Endothelial cell of umbilical vein (primary cell): ENCODE results near the gene TRAF3IP1. TPM values are rescaled to one million over a fixed set of nuclear protein-coding genes. Genes with fewer than 3 reads are reported as not detected.
A peak's percentile ranks its signal among the peaks of the same experiment; 100 is the strongest.
"Not testable (repeated sequence)": the region's sequence is repeated elsewhere in the genome, so short reads cannot be mapped to it uniquely, and the experiment has no call there.

Experiments
- BruUV-seq: library from RNA; stranded (reverse); fragments of 400-500 nt; replicated peaks from 2 replicates; lab custom pipeline; 2021; lab: Mats Ljungman, UMichigan
- CTCF ChIA-PET: fragments of 300-600, 350-600 bp; sonication (Branson Sonifier 250); formaldehyde crosslinking; loops from one replicate; lab custom pipeline; 2021; ENCODE audit warnings: antibody characterized with exemption, inconsistent platforms; lab: Charles Lee
- POLR2A ChIA-PET: fragments of 300-600, 350-600 bp; sonication (Branson Sonifier 250); formaldehyde crosslinking; loops from one replicate; lab custom pipeline; 2021; ENCODE audit warnings: antibody characterized with exemption, inconsistent platforms; lab: Charles Lee
- DNase-seq: peaks from one replicate; pipeline ENCODE4 v3.0.0-alpha.2; 2011; ENCODE audit warnings: low read depth, low spot score
- FAIRE-seq: peaks from 2 replicates; lab custom pipeline; 2011; peaks lifted over from hg19 to GRCh38; lab: Jason Lieb, UNC
- H2AFZ ChIP-seq: 2 replicates; pipeline ENCODE4 v1.6.0; 2012; ENCODE audit warnings: low read depth, low read length, control low read depth, inconsistent platforms
- H3K27ac ChIP-seq: 2 replicates; pipeline ENCODE4 v1.5.1; 2011; ENCODE audit warnings: low read depth, mild to moderate bottlenecking, control low read depth, low read length, moderate library complexity; ENCODE audit not compliant: insufficient read depth
- H3K27me3 ChIP-seq, 2 experiments: 2 replicates each; pipeline versions ENCODE4 v1.6.0 to v1.6.1; 2011; ENCODE audit warnings: low read length in 2 of 2, mixed read lengths in 1 of 2; ENCODE audit not compliant: control insufficient read depth in 2 of 2, insufficient read depth in 2 of 2
- H3K36me3 ChIP-seq, 2 experiments: 2 replicates in 1 of 2; 3 replicates in 1 of 2; pipeline ENCODE4 v1.5.1; 2011; ENCODE audit warnings: low read length in 2 of 2, mild to moderate bottlenecking in 1 of 2, moderate library complexity in 1 of 2; ENCODE audit not compliant: control insufficient read depth in 2 of 2, insufficient read depth in 2 of 2; ENCODE audit errors: extremely low read depth in 1 of 2
- H3K4me1 ChIP-seq: 3 replicates; pipeline ENCODE4 v1.5.1; 2011; ENCODE audit warnings: mild to moderate bottlenecking, low read length; ENCODE audit not compliant: control insufficient read depth, insufficient read depth; ENCODE audit errors: extremely low read depth
- H3K4me2 ChIP-seq: 2 replicates; pipeline ENCODE4 v1.6.1; 2011; ENCODE audit warnings: low read length, control low read depth, mixed read lengths; ENCODE audit not compliant: insufficient read depth
- H3K4me3 ChIP-seq, 3 experiments: fragments of 200-600 bp in 1 of 3; sonication (generic), shearing (Covaris generic) in 1 of 3; replicated peaks in 1 of 3; 2 replicates each; pipeline ENCODE4 v1.5.1; 2011 to 2016; ENCODE audit warnings: control low read depth in 3 of 3, low read length in 3 of 3, mild to moderate bottlenecking in 2 of 3, inconsistent platforms in 1 of 3, low read depth in 1 of 3, moderate library complexity in 1 of 3; ENCODE audit not compliant: insufficient read depth in 1 of 3
- H3K79me2 ChIP-seq: 2 replicates; pipeline ENCODE4 v1.6.0; 2012; ENCODE audit warnings: low read length, inconsistent platforms; ENCODE audit not compliant: control insufficient read depth, insufficient read depth
- H3K9ac ChIP-seq: replicated peaks from 2 replicates; pipeline ENCODE3; 2011; ENCODE audit warnings: low read length, control low read depth; ENCODE audit not compliant: insufficient read depth; ENCODE audit errors: extremely low read depth
- H3K9me1 ChIP-seq: replicated peaks from 3 replicates; pipeline ENCODE4 v1.6.0; 2011; ENCODE audit warnings: mild to moderate bottlenecking, low read length; ENCODE audit not compliant: control insufficient read depth, insufficient read depth; ENCODE audit errors: extremely low read depth
- H3K9me3 ChIP-seq: replicated peaks from 2 replicates; pipeline ENCODE4 v1.5.1; 2012; ENCODE audit warnings: low read length, inconsistent platforms; ENCODE audit not compliant: control insufficient read depth, insufficient read depth
- H4K20me1 ChIP-seq: replicated peaks from 2 replicates; pipeline ENCODE3; 2011; ENCODE audit warnings: mild to moderate bottlenecking, low read length; ENCODE audit not compliant: control insufficient read depth, insufficient read depth; ENCODE audit errors: extremely low read depth
- MYC ChIP-seq: IDR thresholded peaks from one replicate; pipeline ENCODE4 v1.6.1; 2011; ENCODE audit warnings: mild to moderate bottlenecking, low read depth, low read length
- dilution Hi-C: fragments of 300-500 bp; cut with MboI; formaldehyde crosslinking; loops from one replicate; pipeline ENCODE4 v1.15.0; 2019; ENCODE audit warnings: low sequenced_read_pairs; ENCODE audit not compliant: extremely low pct_ligation_motif_present
- intact Hi-C: fragments of 100-400 bp; cut with micrococcal nuclease; formaldehyde crosslinking; loops from one replicate; pipeline ENCODE4 v1.10.0; 2022
- polyA plus RNA-seq, 4 experiments: library from polyadenylated mRNA; depleted of rRNA in 3 of 4; stranded (reverse) in 3 of 4; unstranded in 1 of 4; fragments of >200 nt; gene quantifications; 2 replicates each; pipeline versions ENCODE4 v1.2.1 to v1.2.3, GENCODE V29; 2011 to 2012; ENCODE audit warnings: missing spikeins in 1 of 4
- total RNA-seq: library from RNA; stranded (reverse); gene quantifications from 2 replicates; pipeline ENCODE4 v1.2.3, GENCODE V29; 2021

Gene TRAF3IP1
- total and polyA plus RNA-seq, 2 donors (not counting 3 experiments of a cell fraction or from before 2014, with no cell fraction given) = 3.4 to 15.9 TPM

DNA sequence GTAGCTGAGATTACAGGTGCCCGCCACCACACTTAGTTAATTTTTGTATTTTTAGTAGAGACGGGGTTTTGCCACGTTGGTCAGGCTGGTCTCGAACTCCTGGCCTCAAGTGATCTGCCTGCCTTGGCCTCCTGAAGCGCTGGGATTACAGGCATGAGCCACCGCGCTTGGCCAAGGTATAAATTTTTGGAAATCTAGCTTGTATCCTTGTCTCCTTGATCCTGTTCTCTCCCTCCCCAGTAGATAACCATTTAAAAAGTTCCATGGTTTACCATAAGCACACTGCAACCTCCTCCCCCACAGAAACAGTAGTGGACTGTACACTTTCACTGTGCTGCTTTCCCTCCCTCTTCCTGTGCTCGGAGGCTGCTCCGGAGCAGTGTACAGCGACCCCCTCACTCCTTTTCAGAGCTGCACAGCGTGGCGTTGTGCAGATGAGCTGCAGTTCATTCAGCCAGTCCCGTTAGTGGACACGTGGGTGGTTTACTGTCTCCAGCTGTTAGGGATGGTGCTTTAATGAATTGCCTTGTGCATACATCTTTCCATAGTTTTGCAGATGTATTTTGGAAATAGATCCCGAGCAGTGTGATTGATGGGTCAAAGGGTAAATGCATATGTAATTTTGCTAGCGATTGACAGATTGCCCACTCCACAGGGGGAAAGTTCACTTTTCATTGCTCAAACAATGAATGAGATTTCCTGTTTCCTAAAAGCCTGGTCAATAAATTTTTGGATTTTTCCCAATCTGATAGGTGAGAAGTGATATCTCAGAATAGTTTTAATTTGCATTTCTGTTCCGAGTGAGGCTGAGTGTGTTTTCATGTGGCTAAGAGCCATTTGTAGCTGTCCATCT, 121.2 kb downstream of the TRAF3IP1 start:
- Histone ChIP-seq H3K9me3 (no peaks in the 10 kb centered on the region), H2AFZ (no peak overlapping the region), H3K79me2 (peaks cover 44% of the 10 kb centered on the region), H3K36me3 (peaks cover 3 to 5% of the 10 kb centered on the region in 2 experiments), H3K9me1 (no peaks in the 10 kb centered on the region), H3K4me1 (peaks cover 10% of the 10 kb centered on the region), H3K4me3 (no peak overlapping the region), H3K27ac (no peak overlapping the region), H4K20me1 (no peaks in the 10 kb centered on the region), H3K27me3 (no peaks in the 10 kb centered on the region), H3K4me2 (no peak overlapping the region), H3K9ac (no peak overlapping the region)
- FAIRE-seq (no peak), DNase-seq (peak; percentile 23)
- intact Hi-C loops (no loop called here), dilution Hi-C loops (no loop called here)
- no peak for TF ChIP-seq MYC
- BruUV-seq = no TSS peak
- ChIA-PET POLR2A (no interaction called here), CTCF (interaction anchor here (0.9 kb wide), 1 partner anchor 70 kb away, joined by 3 read pairs; no protein-coding TSS in a partner anchor)

DNA sequence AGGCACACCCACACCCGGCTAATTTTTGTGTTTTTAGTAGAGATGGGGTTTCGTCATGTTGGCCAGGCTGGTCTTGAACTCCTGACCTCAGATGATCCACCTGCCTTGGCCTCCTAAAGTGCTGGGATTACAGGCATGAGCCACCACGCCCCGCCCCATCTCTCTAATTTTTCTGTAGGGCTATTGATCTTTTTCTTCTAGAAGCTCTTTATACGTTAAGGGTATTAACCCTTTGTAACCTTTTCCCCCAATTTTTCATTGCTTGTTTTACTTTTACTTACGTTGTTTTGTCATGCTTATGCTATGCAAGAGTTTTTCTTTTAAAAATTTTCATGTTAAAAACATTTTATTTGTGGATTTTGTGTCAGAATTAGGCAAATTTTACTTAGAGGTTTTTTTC, 121.9 kb downstream of the TRAF3IP1 start:
- DNase-seq, H3K27ac ChIP-seq, H2AFZ ChIP-seq, dilution Hi-C loops, intact Hi-C loops, H3K27me3 ChIP-seq, H3K36me3 ChIP-seq, POLR2A ChIA-PET, H3K4me1 ChIP-seq, H3K9ac ChIP-seq, H3K4me2 ChIP-seq, H3K4me3 ChIP-seq, H3K9me3 ChIP-seq, BruUV-seq, H4K20me1 ChIP-seq, H3K9me1 ChIP-seq, FAIRE-seq: not testable (repeated sequence)
- peaks cover 44% of the 10 kb centered on the region for H3K79me2 ChIP-seq
- CTCF ChIA-PET = interaction anchor here (1.7 kb wide), 1 partner anchor 72 kb away, joined by 7 read pairs; no protein-coding TSS in a partner anchor
